GM23338 (cell line): ENCODE data around the gene IRF6. TPM values are rescaled to one million over a fixed set of nuclear protein-coding genes. Genes with fewer than 3 reads are reported as not detected.

Source experiments
- ATAC-seq: fragments of 200-7000 bp; cut with Tn5 transposase; 3 replicates; pipeline ENCODE4 v1.9.1; 2020
- DNase-seq: peaks from one replicate; pipeline ENCODE4 v3.0.0-alpha.2; 2015; ENCODE audit warnings: low spot score
- H2AFZ ChIP-seq: fragments of 200-600 bp; sonication (generic); 2 replicates; pipeline ENCODE4 v1.8.0; 2016; ENCODE audit warnings: antibody characterized with exemption, mild to moderate bottlenecking, moderate library complexity
- H3F3A ChIP-seq: fragments of 200-600 bp; sonication (generic); replicated peaks from 2 replicates; pipeline ENCODE4 v1.8.0; 2017; ENCODE audit warnings: antibody characterized with exemption, mixed run types, low read depth
- H3K27ac ChIP-seq: fragments of 200-600 bp; sonication (generic); 2 replicates; pipeline ENCODE4 v1.6.1; 2016; ENCODE audit warnings: low read depth
- H3K27me3 ChIP-seq: fragments of 200-600 bp; sonication (generic); 2 replicates; pipeline ENCODE4 v1.8.0; 2016; ENCODE audit warnings: mild to moderate bottlenecking, mixed run types, moderate library complexity; ENCODE audit not compliant: insufficient read depth
- H3K36me3 ChIP-seq: fragments of 200-600 bp; sonication (generic); 2 replicates; pipeline ENCODE4 v1.8.0; 2016; ENCODE audit warnings: mild to moderate bottlenecking; ENCODE audit not compliant: insufficient read depth
- H3K4me1 ChIP-seq: fragments of 200-600 bp; sonication (generic); 2 replicates; pipeline ENCODE4 v1.8.0; 2016; ENCODE audit warnings: mild to moderate bottlenecking, moderate library complexity; ENCODE audit not compliant: insufficient read depth
- H3K4me2 ChIP-seq: fragments of 200-600 bp; sonication (generic); 2 replicates; pipeline ENCODE4 v1.7.1; 2017; ENCODE audit warnings: mixed run types
- H3K4me3 ChIP-seq: fragments of 200-600 bp; sonication (generic); 2 replicates; pipeline ENCODE4 v1.6.1; 2016; ENCODE audit warnings: mixed run types
- H3K79me2 ChIP-seq: fragments of 200-600 bp; sonication (generic); replicated peaks from 2 replicates; pipeline ENCODE4 v1.8.0; 2017; ENCODE audit warnings: mild to moderate bottlenecking; ENCODE audit not compliant: insufficient read depth
- H3K9me2 ChIP-seq: fragments of 200-600 bp; sonication (generic); 2 replicates; pipeline ENCODE4 v1.8.0; 2017; ENCODE audit not compliant: insufficient read depth
- H4K20me1 ChIP-seq: fragments of 200-600 bp; sonication (generic); replicated peaks from 2 replicates; pipeline ENCODE4 v1.8.0; 2017; ENCODE audit warnings: mild to moderate bottlenecking; ENCODE audit not compliant: insufficient read depth
- H3K27ac Mint-ChIP-seq: 2 replicates; pipeline ENCODE4 v1.8.0; 2020; ENCODE audit warnings: inconsistent platforms, mild to moderate bottlenecking, moderate library complexity, mixed read lengths
- H3K27me3 Mint-ChIP-seq: 3 replicates; pipeline ENCODE4 v1.8.0; 2022; ENCODE audit warnings: low read depth, mild to moderate bottlenecking, moderate library complexity, mixed read lengths, inconsistent platforms; ENCODE audit not compliant: insufficient read depth, poor library complexity
- H3K36me3 Mint-ChIP-seq: 3 replicates; pipeline ENCODE4 v1.8.0; 2021; ENCODE audit warnings: low read depth, mild to moderate bottlenecking, inconsistent platforms, moderate library complexity, mixed read lengths
- H3K4me1 Mint-ChIP-seq: 3 replicates; pipeline ENCODE4 v1.8.0; 2020; ENCODE audit warnings: mild to moderate bottlenecking, inconsistent platforms, mixed read lengths
- H3K4me3 Mint-ChIP-seq: 3 replicates; pipeline ENCODE4 v1.8.0; 2021; ENCODE audit warnings: moderate library complexity, mild to moderate bottlenecking, inconsistent platforms, mixed read lengths
- H3K9me3 Mint-ChIP-seq: 3 replicates; pipeline ENCODE4 v1.8.0; 2020; ENCODE audit warnings: moderate library complexity, mild to moderate bottlenecking, inconsistent platforms, mixed read lengths
- CREB1 ChIP-seq: fragments of 250-450 bp; sonication (Bioruptor Pico); IDR thresholded peaks from 2 replicates; pipeline ENCODE4 v1.5.0; 2020; ENCODE audit warnings: low read depth, mild to moderate bottlenecking, moderate library complexity
- ETS1 ChIP-seq: IDR thresholded peaks from 2 replicates; pipeline ENCODE4 v1.6.1; 2016; ENCODE audit warnings: antibody characterized with exemption
- EZH2 ChIP-seq: fragments of 200-600 bp; sonication (generic); IDR thresholded peaks from one replicate; pipeline ENCODE4 v1.8.0; 2017; ENCODE audit warnings: antibody characterized with exemption, mild to moderate bottlenecking, low read depth; ENCODE audit not compliant: unreplicated experiment
- EZH2phosphoT487 ChIP-seq: fragments of 200-600 bp; sonication (generic); IDR thresholded peaks from one replicate; pipeline ENCODE4 v1.8.1; 2018; ENCODE audit warnings: antibody characterized with exemption; ENCODE audit not compliant: unreplicated experiment
- JUNB ChIP-seq: IDR thresholded peaks from one replicate; pipeline ENCODE4 v1.6.1; 2016; ENCODE audit warnings: antibody characterized with exemption; ENCODE audit not compliant: unreplicated experiment
- NANOG ChIP-seq: IDR thresholded peaks from 2 replicates; pipeline ENCODE4 v1.6.1; 2016; ENCODE audit warnings: antibody characterized with exemption, borderline replicate concordance
- REST ChIP-seq: IDR thresholded peaks from one replicate; pipeline ENCODE4 v1.6.1; 2018; ENCODE audit warnings: antibody characterized with exemption; ENCODE audit not compliant: unreplicated experiment
- STAT1 ChIP-seq: IDR thresholded peaks from one replicate; pipeline ENCODE4 v1.6.1; 2016; ENCODE audit warnings: antibody characterized with exemption; ENCODE audit not compliant: unreplicated experiment
- ZNF331 ChIP-seq: fragments of 250-450 bp; sonication (Bioruptor Pico); IDR thresholded peaks from 2 replicates; pipeline ENCODE4 v1.5.0; 2020; ENCODE audit warnings: low read depth, mild to moderate bottlenecking, moderate library complexity
- ZNF462 ChIP-seq: fragments of 250-450 bp; sonication (Bioruptor Pico); IDR thresholded peaks from 2 replicates; pipeline ENCODE4 v1.5.0; 2020; ENCODE audit warnings: mild to moderate bottlenecking, moderate library complexity
- polyA plus RNA-seq: library from polyadenylated mRNA; unstranded; fragments of >200 nt; fragmentation: Nextera tagmentation; extraction: Ambion mirVana; gene quantifications from 2 replicates; pipeline ENCODE4 v1.2.1, GENCODE V29; 2016
- total RNA-seq: library from RNA; depleted of rRNA; stranded (reverse); fragments of >200 nt; shearing (Covaris generic); gene quantifications from 2 replicates; pipeline ENCODE4 v1.2.3, GENCODE V29; 2014

Gene IRF6
- total and polyA plus RNA-seq, 2 experiments from 2014 or later, result 4.6 to 11.7 TPM

- Mint-ChIP-seq H3K27ac (no peak overlapping the region), H3K9me3 (no peaks in the 10 kb centered on the region), H3K36me3 (no peaks in the 10 kb centered on the region), H3K4me1 (no peaks in the 10 kb centered on the region; the same call in 2 of the 3 replicates), H3K27me3 (no peaks in the 10 kb centered on the region), H3K4me3 (no peak overlapping the region)
- no peak for DNase-seq
- peaks cover 10% of the 10 kb centered on the region for H3K27me3 ChIP-seq
- no peaks in the 10 kb centered on the region for H3K9me2 ChIP-seq
- no peak overlapping the region for H3K4me2 ChIP-seq
- ATAC-seq, result no peak
- no peaks in the 10 kb centered on the region for H4K20me1 ChIP-seq
- TF ChIP-seq ZNF331 (CRISPR knock-in tag), result no peak
- H3K79me2 ChIP-seq, result no peaks in the 10 kb centered on the region
- no peaks in the 10 kb centered on the region for H3K36me3 ChIP-seq
- H3F3A ChIP-seq, result no peaks in the 10 kb centered on the region
- H3K4me3 ChIP-seq, result no peak overlapping the region
- no peak overlapping the region for H3K27ac ChIP-seq
- H3K4me1 ChIP-seq, result peaks cover 4% of the 10 kb centered on the region; the same call in 1 of the 2 replicates
- H2AFZ ChIP-seq, result no peak overlapping the region
These were observed 63.4 kb downstream of the IRF6 start for GRCh38 chr1:209742409-209743144.

GRCh38 chr1:209741889-209742288 is 64.1 kb downstream of the IRF6 start:
- no peak for ATAC-seq
- Histone ChIP-seq H2AFZ (no peak overlapping the region), H3K4me2 (no peak overlapping the region), H3K9me2 (no peaks in the 10 kb centered on the region), H3K79me2 (no peaks in the 10 kb centered on the region), H3K4me1 (no peaks in the 10 kb centered on the region), H3K4me3 (no peak overlapping the region), H3K36me3 (no peaks in the 10 kb centered on the region), H3K27me3 (peaks cover 8% of the 10 kb centered on the region), H3F3A (no peaks in the 10 kb centered on the region), H3K27ac (no peak overlapping the region), H4K20me1 (no peaks in the 10 kb centered on the region)
- no peak overlapping the region for H3K27ac Mint-ChIP-seq
- H3K4me3 Mint-ChIP-seq, result no peak overlapping the region
- no peaks in the 10 kb centered on the region for H3K9me3 Mint-ChIP-seq
- peaks cover 2% of the 10 kb centered on the region for H3K27me3 Mint-ChIP-seq
- no peaks in the 10 kb centered on the region for H3K36me3 Mint-ChIP-seq
- DNase-seq, result no peak
- no peaks in the 10 kb centered on the region; the same call in 2 of the 3 replicates for H3K4me1 Mint-ChIP-seq
- no peak for TF ChIP-seq CREB1 (CRISPR knock-in tag)
- no peak for TF ChIP-seq REST
- TF ChIP-seq EZH2phosphoT487, result no peak
- no peak for TF ChIP-seq NANOG
- no peak for TF ChIP-seq ETS1
- no peak for TF ChIP-seq ZNF331 (CRISPR knock-in tag)
- no peak for TF ChIP-seq JUNB
- no peak for TF ChIP-seq EZH2
- TF ChIP-seq STAT1, result no peak
- no peak for TF ChIP-seq ZNF462 (CRISPR knock-in tag)
